Hematopoietic multipotent progenitor cell treated with erythropoietin and hydrocortisone succinate and interleukin-3 and kit ligand, for 4 days (in vitro differentiated cells): Measurements from ENCODE around the gene IFT74.
A peak's percentile ranks its signal among the peaks of the same experiment; 100 is the strongest.

Experiments used
- DNase-seq: peaks from one replicate; pipeline ENCODE4 v3.0.0-alpha.2; 2015

The IFT74 gene

DNA sequence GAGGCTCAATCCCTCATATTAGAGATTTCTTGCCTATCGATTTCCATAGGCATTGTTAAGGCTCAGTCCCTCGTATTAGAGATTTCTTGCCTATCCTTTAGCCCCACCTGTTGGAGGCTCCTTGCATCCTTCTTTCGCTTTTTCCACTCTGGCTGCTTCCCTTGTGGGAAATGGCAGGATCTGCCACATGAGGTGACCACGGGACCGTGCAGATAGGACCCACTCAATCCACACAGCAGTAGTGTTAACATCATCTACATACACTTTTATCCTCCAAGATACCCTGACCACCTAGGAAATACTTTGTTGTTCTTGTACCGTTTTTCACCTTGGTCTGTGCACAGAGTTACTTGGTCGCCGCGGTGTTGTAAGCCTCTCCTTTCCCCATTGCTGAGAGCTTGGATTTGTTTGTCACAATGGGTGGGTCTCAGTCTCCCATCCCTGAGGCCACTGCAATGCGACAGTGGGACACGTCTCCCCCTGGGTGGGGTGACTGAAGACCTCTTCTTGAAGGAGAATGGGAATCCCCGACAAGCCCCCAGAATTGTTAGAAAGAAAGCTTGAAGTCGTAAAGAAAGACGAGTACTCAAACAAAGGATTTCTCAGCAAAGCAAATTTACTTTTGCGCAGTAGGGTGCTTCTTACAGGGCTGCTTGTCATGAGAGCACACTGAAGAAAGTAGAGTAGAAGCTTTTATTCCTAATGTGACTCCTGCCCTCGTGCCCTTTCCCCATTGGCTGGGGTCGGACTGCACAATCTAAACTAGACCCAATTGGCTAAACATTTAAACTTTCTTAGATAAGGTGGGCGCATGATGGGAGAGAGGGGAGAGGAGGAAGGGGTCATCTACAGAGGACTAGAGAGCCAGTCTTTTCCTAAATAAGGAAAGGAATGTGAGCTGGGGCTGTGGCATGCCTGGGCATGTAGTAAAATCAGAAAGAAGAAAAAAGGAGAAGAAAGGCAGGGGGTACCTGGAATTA is 19.8 kb downstream of the IFT74 start:
- DNase-seq = peak; percentile 73

DNA sequence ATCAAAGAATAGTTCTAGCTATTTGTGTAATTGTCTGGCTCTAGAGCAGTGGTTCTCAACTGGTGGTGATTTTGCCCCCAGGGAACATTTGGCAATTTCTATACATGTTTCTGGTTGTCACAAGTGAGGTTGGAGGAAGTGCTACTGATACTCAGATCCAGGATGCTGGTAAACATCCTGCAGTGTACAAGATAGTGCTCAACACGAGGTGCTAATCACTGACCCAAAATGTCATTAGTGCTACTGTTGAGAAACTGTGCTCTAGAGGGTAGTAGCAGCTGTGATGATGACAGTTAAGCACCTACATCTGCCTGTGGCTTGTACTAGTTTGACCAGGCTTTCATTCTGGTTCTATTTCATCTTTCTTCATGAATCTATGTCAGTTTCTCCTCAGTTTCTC is 27.1 kb downstream of the IFT74 start:
- DNase-seq = peak; percentile 18

DNA sequence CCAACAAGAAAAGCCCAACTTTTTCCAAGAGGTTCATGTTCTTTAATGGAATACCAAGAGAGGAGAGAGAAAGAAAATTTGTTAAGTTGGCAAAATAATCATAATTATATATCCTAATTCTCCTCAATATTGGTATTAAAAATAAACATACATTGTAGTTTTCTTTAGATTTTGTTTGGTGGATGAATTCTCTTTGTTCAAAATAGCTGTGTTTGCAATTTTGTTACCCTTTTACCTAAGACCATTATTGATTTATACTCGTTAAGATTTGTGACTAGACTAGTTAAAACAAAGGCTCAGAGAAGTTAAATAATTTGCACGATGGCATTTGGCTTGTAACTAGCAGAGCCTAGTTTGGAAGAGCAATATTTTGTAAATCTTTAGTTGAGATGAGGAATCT is 39.6 kb downstream of the IFT74 start:
- DNase-seq = no peak

DNA sequence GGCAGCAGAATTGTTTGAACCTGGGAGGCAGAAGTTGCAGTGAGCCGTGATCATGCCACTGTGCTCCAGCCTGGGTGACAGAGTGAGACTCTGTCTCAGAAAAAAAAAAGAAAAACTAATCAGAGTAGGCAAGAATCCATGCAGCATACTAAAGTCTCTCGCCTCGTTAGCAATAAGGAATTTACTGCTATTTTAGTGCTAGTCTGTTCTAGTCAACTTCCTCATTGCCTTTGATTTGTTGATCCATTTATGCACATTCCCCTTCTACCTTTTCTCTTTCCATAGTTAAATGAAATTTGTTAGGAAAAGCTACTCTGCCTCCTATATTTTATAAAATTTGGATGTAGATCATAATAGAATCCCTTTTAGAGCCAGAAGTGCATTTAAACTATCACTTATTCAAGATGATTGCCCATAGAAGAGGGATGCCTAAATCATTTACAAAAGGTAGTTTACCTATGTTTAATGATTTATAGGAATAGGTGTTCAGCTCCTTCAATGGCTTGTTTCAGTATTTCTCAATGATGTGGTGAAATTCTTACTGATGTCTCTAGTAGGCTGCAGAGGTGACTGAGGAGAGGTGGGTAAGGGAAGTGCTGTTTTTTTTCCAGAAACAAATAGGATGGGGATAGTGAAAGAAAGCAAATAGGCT is 47.3 kb downstream of the IFT74 start:
- DNase-seq = no peak

DNA sequence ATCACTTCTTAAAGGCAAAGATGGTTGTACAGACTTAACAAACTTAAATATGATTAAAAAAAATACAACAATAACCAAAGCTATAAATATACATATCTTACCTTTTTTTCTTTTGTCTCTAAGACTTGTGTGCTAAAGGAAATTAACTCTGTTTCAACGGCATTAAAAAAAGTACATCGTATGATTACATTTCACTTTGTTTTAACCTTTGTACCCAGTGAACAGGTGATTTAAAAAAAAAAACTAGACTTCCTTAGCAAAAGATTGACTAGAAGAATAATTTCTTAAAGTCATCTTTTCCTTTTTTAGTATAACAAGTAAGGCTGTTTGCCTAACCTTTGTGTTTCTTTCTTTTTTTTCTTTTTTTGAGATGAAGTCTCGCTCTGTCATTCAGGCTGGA is 49.3 kb downstream of the IFT74 start, which contains the start of gene LRRC19:
Gene LRRC19 (minus strand): TSS at position 182 of the 400 bp plus-strand sequence. CDS start 5,978 bp downstream, outside the sequence.
- DNase-seq = no peak

DNA sequence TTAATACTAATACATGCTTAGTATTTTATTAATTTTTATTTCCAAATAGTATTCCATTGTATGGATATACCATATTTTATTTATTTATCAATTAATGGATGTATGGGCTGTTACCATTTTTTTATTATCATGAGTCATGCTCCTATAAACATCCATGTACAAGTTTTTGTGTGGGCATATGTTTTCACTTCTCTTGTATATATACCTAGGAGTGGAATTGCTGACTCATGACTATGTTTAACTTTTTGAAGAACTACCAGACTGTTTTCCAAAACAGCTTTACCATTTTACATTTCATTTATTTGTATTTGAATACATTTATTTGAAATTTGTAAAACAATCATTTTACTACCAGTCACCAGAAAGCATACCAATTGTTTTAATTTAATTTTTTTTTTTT is 63.4 kb downstream of the IFT74 start:
- peak; percentile 18 for DNase-seq

DNA sequence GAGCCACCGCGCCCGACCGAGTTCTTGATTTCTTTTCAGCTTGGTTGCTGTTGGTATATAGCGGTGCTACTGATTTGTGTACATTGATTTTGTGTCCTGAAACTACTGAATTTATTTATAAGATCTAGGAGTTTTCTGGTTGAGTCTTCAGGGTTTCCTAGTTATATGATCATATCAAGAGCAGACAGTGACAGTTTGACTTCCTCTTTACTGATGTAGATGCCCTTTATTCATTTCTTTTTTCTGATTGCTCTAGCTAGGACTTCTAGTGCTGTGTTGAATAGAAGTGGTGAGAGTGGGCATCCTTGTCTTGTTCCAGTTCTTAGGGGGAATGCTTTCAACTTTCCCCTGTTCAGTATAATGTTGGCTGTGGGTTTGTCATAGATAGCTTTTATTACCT is 66.7 kb downstream of the IFT74 start:
- DNase-seq = peak; percentile 31

DNA sequence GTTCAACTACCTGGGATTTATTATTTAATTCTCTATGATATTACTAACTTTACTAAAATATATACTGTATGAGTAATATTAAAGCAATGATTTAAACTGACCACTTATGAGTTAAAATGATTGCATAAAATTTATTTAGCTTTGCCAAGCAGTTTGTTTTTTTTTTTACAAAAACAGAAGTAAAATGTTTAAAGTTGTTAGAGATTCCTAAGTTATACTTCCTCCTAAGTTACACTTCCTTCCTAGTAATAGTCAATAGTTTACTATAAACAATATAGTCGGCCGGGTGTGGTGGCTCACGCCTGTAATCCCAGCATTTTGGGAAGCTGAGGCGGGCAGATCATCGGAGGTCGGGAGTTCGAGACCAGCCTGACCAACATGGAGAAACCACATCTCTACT is 73.0 kb downstream of the IFT74 start:
- no peak for DNase-seq

DNA sequence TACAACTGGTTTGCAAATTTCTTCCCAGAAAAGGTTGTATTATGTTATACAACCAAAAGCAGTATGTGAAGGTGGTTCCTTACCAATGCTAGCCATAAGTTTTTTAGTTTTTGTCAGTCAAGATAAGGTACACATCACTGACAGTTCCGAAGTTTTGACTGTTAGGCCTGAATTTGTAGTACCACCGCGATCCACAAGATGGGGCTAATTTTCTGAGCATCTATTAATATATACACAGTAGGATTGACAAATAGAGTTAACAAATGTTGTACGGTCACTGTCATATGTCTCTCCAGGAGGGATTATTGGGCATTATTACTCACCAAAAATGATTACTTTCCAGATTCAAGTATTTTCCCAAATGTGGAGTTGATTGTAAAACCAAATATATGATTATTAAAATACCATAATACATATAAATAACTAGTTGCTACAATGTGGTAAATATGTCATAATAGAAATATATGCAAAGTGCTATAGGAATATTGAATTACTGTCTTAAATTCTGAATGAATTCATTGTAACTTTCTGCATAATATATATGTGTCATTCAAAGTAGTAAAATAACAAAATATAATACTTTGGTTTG is 77.7 kb downstream of the IFT74 start:
- DNase-seq = peak; percentile 81

DNA sequence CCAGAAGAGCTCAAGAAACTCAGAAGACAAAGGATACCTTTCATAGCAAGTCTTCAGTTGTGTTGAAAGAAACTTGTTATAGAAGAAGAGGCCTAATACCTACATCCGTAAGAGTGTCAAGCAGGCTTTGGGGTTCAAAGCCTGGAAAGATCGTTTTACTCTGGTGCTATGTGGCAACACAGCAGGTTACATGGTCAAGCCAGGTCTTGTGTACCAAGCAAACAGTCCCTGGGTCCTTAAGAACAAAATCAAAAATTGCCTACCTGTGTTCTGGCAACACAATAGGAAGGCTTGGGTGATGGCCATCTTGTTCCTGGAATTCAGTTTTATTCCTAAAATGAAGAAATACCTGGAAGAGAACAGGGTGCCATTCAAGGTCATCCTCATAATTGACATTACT is 81.3 kb downstream of the IFT74 start:
- DNase-seq = no peak

DNA sequence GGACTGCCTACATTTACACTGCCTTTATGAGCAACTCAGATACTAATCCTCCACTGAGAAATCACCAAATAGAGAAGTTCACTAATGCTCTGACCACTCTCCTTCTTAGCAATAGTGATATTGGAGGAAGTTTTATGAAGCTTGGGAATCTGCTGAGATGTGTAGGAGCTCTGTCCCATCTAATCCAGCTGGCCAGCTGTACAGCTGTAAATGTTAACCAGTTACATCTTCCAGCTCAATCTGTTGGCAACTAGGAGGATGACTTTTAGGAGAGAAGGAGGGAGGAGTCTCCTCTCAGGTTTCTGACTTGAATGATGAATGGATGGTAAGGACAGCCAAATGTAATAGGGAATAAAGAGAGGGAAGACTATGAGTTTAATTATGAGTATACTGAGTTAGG is 85.5 kb downstream of the IFT74 start:
- DNase-seq = no peak

DNA sequence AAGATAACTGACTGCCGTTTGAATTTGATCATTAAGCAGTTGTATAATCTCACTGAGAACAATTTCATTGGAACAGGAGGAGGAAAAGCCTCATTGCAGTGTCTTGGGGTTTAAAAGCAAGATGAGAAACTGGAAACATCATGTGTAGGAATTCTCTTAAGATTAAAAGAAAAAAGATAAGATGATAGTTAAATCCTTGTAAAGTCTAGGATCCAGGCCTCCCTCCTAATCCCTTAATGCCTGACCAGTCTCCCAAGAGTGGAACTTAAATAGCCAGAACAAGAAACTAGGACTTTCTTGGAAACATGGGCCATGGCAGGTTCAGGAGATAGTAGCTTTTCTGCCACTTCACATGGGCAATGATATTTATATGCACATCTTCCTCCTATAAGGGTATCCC is 86.3 kb downstream of the IFT74 start:
- no peak for DNase-seq

DNA sequence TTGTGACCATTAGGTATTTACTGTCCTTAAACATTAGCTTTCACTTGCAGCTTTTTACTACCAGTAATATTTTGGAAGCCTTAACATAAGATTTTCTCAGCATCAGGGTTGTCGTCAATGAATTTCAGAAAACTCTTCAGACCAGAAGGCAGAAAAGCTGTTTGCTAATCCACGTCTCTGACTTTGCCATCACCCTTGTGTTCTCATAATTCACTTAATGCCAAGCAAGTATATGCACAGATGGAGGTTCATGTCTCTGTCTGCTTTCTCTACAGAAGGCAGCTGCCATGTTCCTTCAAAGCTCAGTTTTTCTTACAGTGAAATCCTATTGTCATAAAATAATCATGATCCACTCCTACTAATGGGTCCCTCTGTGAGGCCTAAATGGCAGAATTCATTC is 87.0 kb downstream of the IFT74 start:
- no peak for DNase-seq

DNA sequence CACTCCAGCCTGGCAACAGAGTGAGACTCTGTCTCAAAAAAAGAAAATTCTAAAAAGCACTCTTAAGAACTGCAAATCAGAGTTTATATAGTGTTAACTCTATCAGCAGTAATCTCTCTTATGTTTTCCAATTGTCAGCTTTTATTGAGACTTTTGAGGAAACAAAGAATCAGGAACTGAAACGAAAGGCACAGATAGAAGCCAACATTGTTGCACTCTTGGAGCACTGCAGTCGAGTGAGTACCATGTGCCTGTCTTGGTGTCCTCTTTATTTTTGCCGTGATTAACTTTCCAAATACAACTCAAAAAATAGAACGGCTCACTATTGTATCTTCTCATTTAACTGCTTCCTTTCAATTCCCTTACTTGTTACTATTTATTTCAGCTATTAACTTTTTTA is 90.9 kb downstream of the IFT74 start:
- DNase-seq = no peak

DNA sequence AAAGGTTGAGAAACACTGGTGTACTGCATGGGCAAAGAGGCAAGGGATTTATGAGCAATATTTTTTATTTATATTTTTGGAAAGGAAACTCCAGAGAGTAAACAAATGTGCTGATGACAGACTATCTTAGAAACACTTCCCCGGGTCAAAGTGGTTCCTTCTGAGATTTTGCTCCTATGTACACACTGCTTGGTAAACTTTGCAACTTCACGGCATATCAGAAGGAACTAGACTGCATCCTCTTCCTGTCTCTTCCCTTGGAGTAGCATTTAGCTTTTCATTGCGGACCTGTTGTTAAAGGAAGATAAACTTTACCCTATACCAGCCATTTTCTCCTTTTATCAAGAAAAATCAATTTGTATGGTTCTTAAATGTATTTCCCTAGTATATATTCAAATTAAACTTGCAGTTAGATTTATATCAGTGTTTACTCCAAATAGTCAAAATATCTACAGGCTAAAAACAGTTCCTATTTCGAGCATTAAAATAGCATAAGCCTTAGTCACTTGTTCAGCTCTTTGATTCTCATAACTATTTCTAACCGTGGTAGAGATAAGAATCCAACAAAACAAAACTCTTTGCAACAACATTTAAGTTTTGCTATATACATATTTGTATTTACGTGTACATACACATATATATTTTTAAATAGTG is 97.3 kb downstream of the IFT74 start:
- peak; percentile 82 for DNase-seq

DNA sequence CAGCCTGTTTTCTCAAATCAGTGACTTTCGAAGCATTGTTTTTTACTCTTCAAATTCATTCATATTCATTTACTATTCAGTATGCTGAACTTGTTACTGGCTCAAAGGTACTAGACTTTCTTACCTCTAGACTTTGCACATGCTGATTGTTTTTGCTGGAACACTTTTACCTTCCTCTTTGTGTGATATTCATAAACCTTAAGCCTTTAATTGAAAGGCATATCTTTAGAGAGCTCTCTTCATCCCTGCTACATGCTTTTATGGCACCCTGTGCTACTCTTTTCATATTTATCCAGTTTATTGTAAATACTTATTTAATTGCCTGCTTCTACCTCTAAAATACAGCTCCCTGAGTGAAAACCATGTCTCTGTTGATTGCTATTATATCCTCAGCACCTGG is 97.9 kb downstream of the IFT74 start:
- no peak for DNase-seq

DNA sequence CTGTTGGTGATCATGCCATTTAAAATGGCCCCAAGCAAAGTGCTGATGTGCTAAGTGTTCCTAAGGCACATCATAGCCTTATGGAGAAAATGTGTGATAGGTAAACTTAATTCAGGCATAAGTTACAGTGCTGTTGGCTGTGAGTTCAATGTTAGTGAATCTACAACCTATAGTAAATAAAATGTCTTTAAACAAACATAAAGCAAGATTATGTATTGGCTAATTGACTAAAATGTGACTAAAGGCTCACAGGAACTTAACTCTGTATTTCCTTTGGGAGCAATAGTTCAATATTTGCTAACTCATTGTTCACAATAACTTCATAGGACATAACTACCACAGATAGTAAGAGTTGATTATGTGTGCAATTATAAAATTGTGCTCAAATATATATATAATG is 98.6 kb downstream of the IFT74 start:
- no peak for DNase-seq

DNA sequence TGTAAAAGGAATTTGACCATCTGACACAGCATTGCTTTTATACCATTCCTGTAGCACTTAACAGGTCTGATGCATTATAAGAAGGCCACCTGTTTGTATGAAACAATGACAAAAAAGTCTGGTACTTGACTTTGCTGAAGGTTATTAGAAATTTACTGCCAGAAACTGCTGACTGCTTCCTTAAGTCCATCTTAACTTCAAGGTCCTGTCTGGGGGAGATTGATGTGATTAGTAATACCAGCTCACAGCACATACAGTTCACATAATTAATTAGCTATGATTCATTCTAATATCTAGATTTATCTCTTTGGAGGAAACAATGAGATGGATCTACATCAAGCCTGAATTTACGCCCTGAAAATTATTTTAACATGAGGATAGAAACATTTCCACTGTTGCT is 103.2 kb downstream of the IFT74 start:
- DNase-seq = no peak

DNA sequence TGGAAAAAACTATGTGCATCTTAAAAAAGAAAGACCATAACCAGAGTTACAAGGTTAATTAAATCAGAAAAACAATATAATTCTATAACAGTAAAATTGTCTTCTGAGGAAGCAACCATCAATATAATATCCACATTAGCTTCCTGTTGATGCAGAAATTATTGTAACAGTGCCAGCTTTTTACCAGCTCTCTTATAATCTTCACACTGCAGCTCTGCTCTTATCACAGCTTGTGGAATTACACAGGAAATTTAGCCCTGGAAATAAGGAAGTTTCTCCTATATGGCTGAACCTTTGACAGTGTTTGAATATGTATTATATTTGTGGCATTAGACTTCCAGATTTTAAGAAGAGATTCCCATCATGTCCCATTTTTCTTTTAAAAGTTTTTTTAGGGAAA is 103.7 kb downstream of the IFT74 start:
- peak; percentile 89 for DNase-seq

DNA sequence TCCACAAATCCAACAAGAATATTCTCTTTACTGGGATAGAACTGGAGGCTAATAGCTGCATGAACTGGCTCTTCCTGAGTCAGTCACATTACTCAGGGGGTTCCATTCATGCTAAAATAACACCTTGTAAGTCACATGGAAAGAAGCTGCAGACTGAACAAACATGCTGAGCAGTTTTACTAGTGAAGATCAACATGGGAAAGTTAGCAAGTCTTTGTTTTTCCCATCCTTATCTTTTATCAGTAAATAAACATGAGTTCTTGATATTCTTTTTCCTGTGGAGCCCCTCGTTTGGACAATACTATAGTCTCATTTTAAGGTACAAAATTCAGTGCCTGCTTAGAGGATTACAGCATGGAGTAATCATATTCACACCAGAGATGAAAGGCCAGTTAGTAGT is 109.1 kb downstream of the IFT74 start:
- DNase-seq = no peak

DNA sequence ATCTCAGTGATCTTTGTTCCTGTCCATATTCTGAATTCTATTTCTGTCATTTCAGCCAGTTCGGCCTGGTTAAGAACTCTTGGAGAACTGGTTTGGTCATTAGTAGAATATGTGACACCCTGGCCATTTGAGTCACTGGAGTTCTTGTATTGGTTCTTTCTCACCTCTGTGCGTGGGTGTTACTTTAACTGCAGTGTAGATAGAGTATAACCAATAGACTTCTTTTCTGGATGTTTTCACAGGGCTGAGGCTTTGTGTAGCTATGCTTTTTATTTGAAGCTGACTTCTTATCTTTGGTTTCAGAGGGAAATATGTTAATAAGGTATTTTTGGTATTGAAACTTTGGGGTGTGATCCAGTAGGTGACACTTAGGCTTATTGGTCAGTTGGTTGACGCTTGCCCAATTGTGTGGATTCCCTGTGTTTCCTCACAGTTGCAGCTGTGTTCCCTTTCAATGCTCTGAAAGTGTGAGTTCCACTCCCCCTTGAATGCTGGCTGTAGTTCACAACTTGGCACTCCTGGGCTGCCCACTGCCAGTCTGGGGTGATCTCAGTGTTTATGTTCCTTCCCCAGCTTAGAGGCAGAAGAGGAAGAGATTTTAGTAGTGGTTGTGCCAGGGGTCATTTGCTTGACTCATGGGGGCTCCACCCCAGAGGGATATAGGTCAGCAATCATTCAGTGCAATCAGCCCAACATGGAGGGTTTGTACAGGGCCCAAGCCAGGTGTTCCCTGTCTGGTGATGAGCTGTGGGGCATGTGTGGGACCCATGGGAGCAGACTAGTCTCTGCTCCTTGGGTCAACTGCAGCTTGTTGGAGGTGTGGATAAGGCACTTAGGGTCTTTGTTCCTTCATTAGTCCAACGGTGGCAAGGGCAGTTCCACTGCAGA is 117.9 kb downstream of the IFT74 start:
- DNase-seq = no peak

DNA sequence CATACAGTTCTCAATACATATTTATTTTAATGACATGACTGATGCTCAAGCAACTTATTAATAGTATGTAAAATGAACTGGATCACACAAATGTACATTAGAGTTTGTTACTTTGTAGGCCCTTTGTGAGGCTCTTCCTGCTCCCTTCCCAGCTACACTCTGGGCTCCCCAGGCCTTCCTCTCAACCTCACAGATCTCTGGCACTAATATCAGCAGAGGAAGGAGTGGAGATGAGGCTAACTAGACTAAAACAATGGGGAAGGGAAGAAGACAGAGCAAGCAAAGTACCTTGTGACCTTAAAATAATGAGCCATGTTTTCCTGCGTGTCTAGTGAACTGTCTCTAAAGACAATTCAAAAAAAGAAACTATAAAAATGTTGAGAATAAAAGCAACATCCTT is 122.5 kb downstream of the IFT74 start:
- no peak for DNase-seq
